HuH-7.5 (cell line): ENCODE measurements around the gene PARVG.

Source experiments
- DNase-seq: peaks from one replicate; pipeline ENCODE4 v3.0.0; 2011; ENCODE audit warnings: low spot score

PARVG gene

GRCh38 chr22:44180706-44181032, at the start of gene PARVG:
Gene PARVG, plus strand, starts transcription at chr22:44180925. Its CDS starts 2,405 bp downstream, at chr22:44183330.
- DNase-seq, result no peak

GRCh38 chr22:44131412-44131811, 49.3 kb upstream of the PARVG start:
- no peak for DNase-seq

DNA sequence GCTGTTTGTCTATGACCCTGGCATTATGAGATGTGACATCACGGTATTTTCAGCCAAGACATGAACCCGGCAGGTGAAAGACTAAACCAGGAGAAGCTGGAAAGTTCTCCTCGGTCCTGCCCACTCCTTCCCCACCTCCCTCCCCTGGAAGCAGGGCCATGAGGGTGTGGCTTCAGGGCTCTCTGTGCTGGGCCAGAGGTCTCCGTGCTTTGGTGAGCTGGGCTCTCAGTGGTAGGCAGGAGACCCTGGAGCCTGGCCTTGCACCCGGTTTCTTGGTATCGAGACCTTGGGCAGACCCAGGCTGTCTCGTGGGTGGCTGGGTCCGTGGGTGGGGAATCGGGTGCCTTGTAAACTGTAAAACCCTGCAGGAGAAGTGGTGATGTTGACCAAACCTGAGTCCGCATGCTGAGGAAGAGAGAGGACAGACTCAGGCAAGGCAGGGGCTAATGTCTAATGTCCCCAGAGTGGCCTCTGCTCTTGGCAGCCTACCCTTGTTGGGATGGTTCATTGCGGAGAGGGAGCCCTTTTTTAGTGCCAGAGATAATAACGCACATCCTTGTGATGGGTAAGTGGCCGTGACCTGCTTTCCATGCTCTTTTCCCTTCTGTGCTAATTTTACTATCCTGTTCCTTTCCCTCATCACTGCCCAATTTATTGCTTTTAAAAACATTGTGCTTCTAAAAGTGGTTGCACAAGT, 48.6 kb upstream of the PARVG start:
- DNase-seq, result no peak

DNA sequence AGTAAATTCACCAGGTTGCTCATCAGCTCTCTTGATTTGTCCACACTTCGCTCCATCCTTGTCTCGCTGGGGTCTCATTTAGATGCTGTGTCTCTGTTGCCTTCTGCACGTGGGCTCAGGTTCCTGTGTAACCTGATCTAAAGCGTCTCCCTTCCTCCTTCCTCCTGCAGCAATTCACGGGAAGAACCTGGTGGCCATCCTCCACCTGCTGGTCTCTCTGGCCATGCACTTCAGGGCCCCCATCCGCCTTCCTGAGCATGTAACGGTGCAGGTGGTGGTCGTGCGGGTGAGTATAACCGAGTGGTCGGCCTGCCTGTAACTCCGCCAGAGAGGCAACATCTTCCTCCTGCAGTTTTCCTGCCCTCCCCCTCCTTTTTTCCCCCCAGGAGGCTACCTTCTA, 48.0 kb upstream of the PARVG start:
- no peak for DNase-seq

GRCh38 chr22:44133161-44133560, 47.6 kb upstream of the PARVG start:
- no peak for DNase-seq

GRCh38 chr22:44133901-44134571, 46.7 kb upstream of the PARVG start:
- DNase-seq, result no peak

GRCh38 chr22:44136112-44136511, 44.6 kb upstream of the PARVG start:
- no peak for DNase-seq

- no peak for DNase-seq
Observed at GRCh38 chr22:44136786-44137185, 43.9 kb upstream of the PARVG start.

DNA sequence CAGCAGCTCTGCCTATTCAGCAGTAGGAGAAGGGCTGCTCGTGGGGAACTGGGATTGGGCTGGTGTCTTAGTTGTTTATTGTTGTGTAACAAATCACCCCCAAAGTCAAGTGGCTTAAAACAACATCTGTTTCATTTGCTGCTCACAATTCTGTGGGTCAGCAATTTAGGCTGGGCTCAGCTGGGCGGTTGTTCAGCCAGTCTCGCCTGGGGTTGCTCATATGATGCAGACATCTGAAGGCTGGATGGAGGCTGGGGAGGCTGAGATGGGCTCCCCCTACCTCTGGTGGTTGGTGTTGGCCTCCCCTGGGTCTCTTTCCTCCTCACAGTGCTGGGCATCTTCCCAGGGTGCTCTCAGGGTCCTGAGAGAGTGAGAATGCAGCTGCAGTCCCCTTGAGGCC, 43.3 kb upstream of the PARVG start:
- DNase-seq, result no peak

GRCh38 chr22:44139773-44140172, 41.0 kb upstream of the PARVG start:
- DNase-seq, result no peak

GRCh38 chr22:44142421-44143104, 38.2 kb upstream of the PARVG start:
- no peak for DNase-seq

DNA sequence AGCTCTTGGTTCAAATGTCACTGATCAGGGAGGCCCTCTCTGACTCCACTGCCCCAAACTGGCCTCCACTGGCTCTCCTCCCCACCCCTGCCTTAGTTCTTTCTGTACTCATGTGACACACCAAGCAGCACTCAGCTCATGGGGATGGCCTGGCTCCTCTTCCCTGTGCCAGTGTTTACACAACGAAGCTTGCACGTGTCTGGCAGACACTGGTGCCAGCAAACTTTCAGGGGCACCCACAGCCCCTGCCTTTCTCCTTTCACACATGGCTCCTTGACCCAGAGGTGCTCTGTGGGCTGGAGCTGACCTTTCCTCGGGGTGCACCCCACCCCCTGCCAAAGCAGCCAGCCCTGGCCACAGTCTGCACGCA, 37.6 kb upstream of the PARVG start:
- DNase-seq, result no peak

DNA sequence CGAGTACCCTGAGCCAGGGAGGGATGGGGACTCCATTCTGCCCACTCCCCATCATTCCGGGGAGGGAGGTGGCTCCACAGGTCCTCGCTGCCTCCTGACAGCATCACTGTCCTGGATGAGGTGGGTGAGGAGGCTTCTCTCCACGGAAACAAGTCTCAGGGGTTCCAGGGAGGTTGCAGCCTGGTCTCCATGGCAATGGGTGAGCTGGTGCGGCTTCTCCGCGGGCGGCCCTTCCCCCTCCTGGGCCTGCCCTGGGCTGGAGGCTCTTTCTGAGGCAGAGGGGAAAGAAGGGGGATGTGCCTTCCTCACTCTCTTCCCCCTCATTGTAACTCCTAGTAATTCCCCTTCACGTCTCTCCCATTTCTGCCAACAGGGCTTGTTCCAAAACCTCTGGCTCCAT, 37.1 kb upstream of the PARVG start:
- DNase-seq, result no peak

DNA sequence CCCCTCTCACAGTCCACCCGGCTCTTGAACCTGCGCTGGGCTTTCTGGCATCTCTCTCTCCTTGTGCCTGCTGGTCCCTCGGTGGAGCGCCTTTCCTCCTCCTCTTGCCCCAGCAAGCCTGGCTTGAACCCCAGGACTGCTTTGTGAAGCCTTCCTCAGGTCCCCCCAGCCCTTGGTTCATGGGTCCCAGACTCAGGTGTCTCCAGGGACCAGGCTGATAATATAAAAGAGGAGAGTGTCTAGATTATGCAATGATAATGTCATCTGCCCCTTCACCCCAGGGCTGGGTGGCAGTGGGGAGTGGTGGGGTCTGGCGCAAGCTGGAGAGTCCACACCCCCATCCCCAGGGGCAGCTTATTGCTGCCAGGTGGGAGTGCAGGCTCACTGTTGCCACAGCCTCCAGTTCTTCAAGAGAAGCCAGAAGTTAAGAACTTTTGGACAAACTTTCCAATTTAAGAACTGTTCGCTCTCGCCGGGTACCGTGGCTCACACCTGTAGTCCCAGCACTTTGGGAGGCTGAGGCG, 36.6 kb upstream of the PARVG start:
- DNase-seq, result no peak

DNA sequence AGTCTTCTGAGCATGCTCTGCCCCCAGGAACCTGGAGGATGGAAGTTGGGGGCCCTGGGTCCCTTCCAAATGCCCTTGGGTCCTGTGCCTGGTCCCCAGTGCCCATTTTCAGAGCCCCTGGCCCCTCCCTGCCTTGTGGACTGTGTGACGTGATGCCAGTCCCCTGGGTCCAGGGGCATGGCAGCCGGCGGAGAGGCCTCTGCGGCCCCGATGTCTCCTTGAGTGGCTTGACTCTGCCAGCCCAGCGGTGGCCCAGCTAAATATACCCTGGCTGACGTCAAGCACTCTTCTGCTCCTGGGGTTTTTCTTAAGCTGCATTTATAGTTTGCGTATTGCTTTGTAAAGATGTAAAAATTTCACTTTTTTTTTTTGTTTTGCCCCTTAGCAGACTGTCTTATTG, 35.2 kb upstream of the PARVG start:
- DNase-seq, result no peak

DNA sequence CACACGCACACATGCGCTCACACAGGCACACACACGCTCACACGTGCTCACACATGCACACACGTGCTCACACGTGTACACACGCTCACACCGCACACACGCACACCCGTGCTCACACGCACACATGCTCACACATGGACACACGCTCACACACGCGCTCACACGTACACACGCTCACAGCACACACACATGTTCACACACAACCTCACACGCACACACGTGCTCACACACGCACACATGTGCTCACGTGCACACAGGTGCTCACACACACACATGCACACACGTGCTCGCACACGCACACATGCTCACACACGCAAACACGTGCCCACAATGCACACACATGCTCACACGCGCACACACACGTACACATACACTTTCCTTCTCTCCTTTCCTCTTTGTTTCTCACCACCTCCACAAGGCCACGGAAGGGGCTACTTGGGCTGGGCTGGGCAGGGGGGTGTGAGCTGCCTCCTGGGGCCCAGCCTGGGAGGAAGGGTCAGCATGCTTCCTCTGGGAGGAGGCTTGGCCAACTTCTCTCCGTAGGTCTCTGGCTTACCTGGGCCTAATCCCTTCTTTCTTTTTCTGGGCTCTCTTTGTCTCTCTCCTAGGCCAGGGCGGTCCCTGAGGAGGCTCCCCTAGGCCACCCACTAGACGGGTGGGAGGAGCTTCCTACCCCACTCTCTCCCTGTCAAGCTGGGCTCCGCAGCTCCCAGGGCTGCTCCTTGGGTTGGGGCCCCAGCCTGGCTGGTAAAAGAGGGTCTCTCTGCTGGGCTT, 34.5 kb upstream of the PARVG start:
- DNase-seq, result no peak

- DNase-seq, result no peak
Observed at GRCh38 chr22:44147008-44147645, 33.6 kb upstream of the PARVG start.

- DNase-seq, result no peak
Observed at GRCh38 chr22:44147821-44148574, 32.7 kb upstream of the PARVG start.

GRCh38 chr22:44151676-44152075, 29.0 kb upstream of the PARVG start:
- DNase-seq, result no peak

DNA sequence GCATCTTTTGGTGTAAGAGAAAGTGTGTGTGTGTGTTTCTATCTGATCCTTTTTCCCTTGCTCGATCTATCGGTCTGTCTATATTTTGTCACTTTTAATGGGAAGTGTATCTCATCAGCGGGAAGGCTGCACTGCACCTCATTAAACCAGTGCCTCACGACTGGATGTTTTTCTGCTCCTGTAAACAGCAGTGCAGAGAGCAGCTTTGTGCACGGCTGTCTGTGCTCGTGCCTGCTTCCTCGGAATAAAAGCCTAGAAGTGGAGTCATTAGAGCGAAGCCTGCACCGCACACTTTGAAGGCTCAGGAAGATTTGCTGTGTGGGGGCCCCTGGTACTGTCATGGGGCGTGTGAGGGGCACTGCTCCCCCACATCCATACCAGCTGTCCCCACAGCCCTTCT, 27.0 kb upstream of the PARVG start:
- no peak for DNase-seq

- DNase-seq, result no peak
Observed at GRCh38 chr22:44154436-44154942, 26.2 kb upstream of the PARVG start.
